B cell (primary cell): ENCODE measurements around the gene LRP6.

Experiments used
- EZH2 ChIP-seq: IDR thresholded peaks from 2 replicates; pipeline ENCODE4 v1.6.1; 2012; ENCODE audit warnings: borderline replicate concordance, low read depth, mild to moderate bottlenecking, moderate library complexity, low read length; ENCODE audit not compliant: insufficient read depth, poor library complexity, severe bottlenecking
- TF ChIP-seq, protein P1 (sequence below): fragments of 200-600 bp; IDR thresholded peaks from one replicate; pipeline ENCODE4 v1.8.0; 2022; ENCODE audit warnings: antibody characterized with exemption, mild to moderate bottlenecking

- TF ChIP-seq, protein P1, sequence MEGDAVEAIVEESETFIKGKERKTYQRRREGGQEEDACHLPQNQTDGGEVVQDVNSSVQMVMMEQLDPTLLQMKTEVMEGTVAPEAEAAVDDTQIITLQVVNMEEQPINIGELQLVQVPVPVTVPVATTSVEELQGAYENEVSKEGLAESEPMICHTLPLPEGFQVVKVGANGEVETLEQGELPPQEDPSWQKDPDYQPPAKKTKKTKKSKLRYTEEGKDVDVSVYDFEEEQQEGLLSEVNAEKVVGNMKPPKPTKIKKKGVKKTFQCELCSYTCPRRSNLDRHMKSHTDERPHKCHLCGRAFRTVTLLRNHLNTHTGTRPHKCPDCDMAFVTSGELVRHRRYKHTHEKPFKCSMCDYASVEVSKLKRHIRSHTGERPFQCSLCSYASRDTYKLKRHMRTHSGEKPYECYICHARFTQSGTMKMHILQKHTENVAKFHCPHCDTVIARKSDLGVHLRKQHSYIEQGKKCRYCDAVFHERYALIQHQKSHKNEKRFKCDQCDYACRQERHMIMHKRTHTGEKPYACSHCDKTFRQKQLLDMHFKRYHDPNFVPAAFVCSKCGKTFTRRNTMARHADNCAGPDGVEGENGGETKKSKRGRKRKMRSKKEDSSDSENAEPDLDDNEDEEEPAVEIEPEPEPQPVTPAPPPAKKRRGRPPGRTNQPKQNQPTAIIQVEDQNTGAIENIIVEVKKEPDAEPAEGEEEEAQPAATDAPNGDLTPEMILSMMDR: no peak
- no peak for TF ChIP-seq EZH2
These were observed 128.4 kb downstream of the LRP6 start for GRCh38 chr12:12138203-12139154.
